ENCODE measurements around the gene MANBA. TPM values are rescaled to one million over a fixed set of nuclear protein-coding genes. Genes with fewer than 3 reads are reported as not detected.
"Not testable (repeated sequence)": the region's sequence is repeated elsewhere in the genome, so short reads cannot be mapped to it uniquely, and the experiment has no call there.

MANBA gene
- total and polyA plus RNA-seq, 7 experiments from 2014 or later: 15.7 to 56.4 (median 26.0) TPM

- Histone ChIP-seq H3K9me3 (ENCODE audit: control insufficient read depth in 2 of 3, low read length in 3 of 3) (peaks cover 0 to 15% (median 0%) of the 10 kb centered on the region in 3 experiments), H3K27ac (ENCODE audit: low read depth, low read length) (no peak overlapping the region), H3K27me3 (ENCODE audit: control insufficient read depth in 2 of 2, insufficient read depth in 2 of 2, low read length in 2 of 2) (no peaks in the 10 kb centered on the region), H3K4me3 (ENCODE audit: low read length) (no peak overlapping the region), H3K4me1 (ENCODE audit: control insufficient read depth in 2 of 2, insufficient read depth in 2 of 2, low read length in 2 of 2) (no peaks in the 10 kb centered on the region), H3K36me3 (ENCODE audit: control insufficient read depth in 2 of 3, insufficient read depth in 3 of 3, low read length in 3 of 3) (peaks cover 0 to 12% (median 0%) of the 10 kb centered on the region in 3 experiments)
- POLR2A ChIA-PET: no interaction called here
- Mint-ChIP-seq H3K27ac (no peak overlapping the region), H3K9me3 (peaks cover 5 to 27% (median 12%) of the 10 kb centered on the region in 11 donors), H3K4me3 (no peak overlapping the region), H3K4me1 (peaks cover 15 to 47% (median 38%) of the 10 kb centered on the region in 7 donors), H3K36me3 (peaks cover 22 to 74% (median 55%) of the 10 kb centered on the region in 5 donors), H3K27me3 (no peaks in the 10 kb centered on the region)
- CTCF ChIA-PET: no interaction called here
- intact Hi-C loops (cut with micrococcal nuclease): no loop called here
- no peak for ATAC-seq
- DNase-seq: no peak
These were observed 27.7 kb downstream of the MANBA start for GRCh38 chr4:102733084-102733483.

- H3K9me3 Mint-ChIP-seq: peaks cover 5 to 26% (median 12%) of the 10 kb centered on the region in 11 donors
- no peaks in the 10 kb centered on the region for H3K27me3 ChIP-seq (ENCODE audit: control insufficient read depth in 2 of 2, insufficient read depth in 2 of 2, low read length in 2 of 2)
- H3K9me3 ChIP-seq (ENCODE audit: control insufficient read depth in 2 of 3, low read length in 3 of 3): peaks cover 0 to 15% (median 0%) of the 10 kb centered on the region in 3 experiments
- POLR2A ChIA-PET: no interaction called here
- H3K27ac Mint-ChIP-seq: no peak overlapping the region
- DNase-seq: no peak
- CTCF ChIA-PET: no interaction called here
- no peak overlapping the region for H3K27ac ChIP-seq (ENCODE audit: low read depth, low read length)
- no peaks in the 10 kb centered on the region for H3K4me1 ChIP-seq (ENCODE audit: control insufficient read depth in 2 of 2, insufficient read depth in 2 of 2, low read length in 2 of 2)
- no peak overlapping the region for H3K4me3 Mint-ChIP-seq
- intact Hi-C loops (cut with micrococcal nuclease): no loop called here
- peaks cover 22 to 75% (median 56%) of the 10 kb centered on the region in 5 donors for H3K36me3 Mint-ChIP-seq
- H3K4me1 Mint-ChIP-seq: peaks cover 15 to 47% (median 38%) of the 10 kb centered on the region in 7 donors
- no peaks in the 10 kb centered on the region for H3K27me3 Mint-ChIP-seq
- H3K4me3 ChIP-seq (ENCODE audit: low read length): no peak overlapping the region
- ATAC-seq: no peak
- H3K36me3 ChIP-seq (ENCODE audit: control insufficient read depth in 2 of 3, insufficient read depth in 3 of 3, low read length in 3 of 3): peaks cover 0 to 12% (median 0%) of the 10 kb centered on the region in 3 experiments
These were observed 28.1 kb downstream of the MANBA start for GRCh38 chr4:102732678-102733077.

GRCh38 chr4:102730968-102731533 is 29.7 kb downstream of the MANBA start:
- ATAC-seq (no peak), DNase-seq (no peak)
- H3K36me3 ChIP-seq (ENCODE audit: control insufficient read depth in 2 of 3, insufficient read depth in 3 of 3, low read length in 3 of 3): peaks cover 0 to 12% (median 0%) of the 10 kb centered on the region in 3 experiments
- intact Hi-C loops (cut with micrococcal nuclease): no loop called here
- no peak overlapping the region for H3K4me3 ChIP-seq (ENCODE audit: low read length)
- Mint-ChIP-seq H3K9me3 (peaks cover 5 to 25% (median 12%) of the 10 kb centered on the region in 11 donors), H3K27me3 (no peaks in the 10 kb centered on the region), H3K4me1 (peaks cover 15 to 37% (median 28%) of the 10 kb centered on the region in 7 donors), H3K4me3 (no peak overlapping the region), H3K36me3 (peaks cover 22 to 71% (median 55%) of the 10 kb centered on the region in 5 donors), H3K27ac (no peak overlapping the region)
- no peaks in the 10 kb centered on the region for H3K27me3 ChIP-seq (ENCODE audit: control insufficient read depth in 2 of 2, insufficient read depth in 2 of 2, low read length in 2 of 2)
- no peaks in the 10 kb centered on the region for H3K4me1 ChIP-seq (ENCODE audit: control insufficient read depth in 2 of 2, insufficient read depth in 2 of 2, low read length in 2 of 2)
- H3K9me3 ChIP-seq (ENCODE audit: control insufficient read depth in 2 of 3, low read length in 3 of 3): peaks cover 0 to 15% (median 0%) of the 10 kb centered on the region in 3 experiments
- ChIA-PET POLR2A (no interaction called here), CTCF (no interaction called here)
- H3K27ac ChIP-seq (ENCODE audit: low read depth, low read length): no peak overlapping the region

- H3K4me3 ChIP-seq (ENCODE audit: low read length); H3K27ac ChIP-seq (ENCODE audit: low read depth, low read length); H3K27me3 ChIP-seq (ENCODE audit: control insufficient read depth in 2 of 2, insufficient read depth in 2 of 2, low read length in 2 of 2); POLR2A ChIA-PET; H3K27me3 Mint-ChIP-seq; intact Hi-C loops (cut with micrococcal nuclease); DNase-seq; CTCF ChIA-PET; H3K4me3 Mint-ChIP-seq; ATAC-seq; H3K4me1 ChIP-seq (ENCODE audit: control insufficient read depth in 2 of 2, insufficient read depth in 2 of 2, low read length in 2 of 2): not testable (repeated sequence)
- Mint-ChIP-seq H3K27ac (peak overlapping the region in 1 of 9 donors; percentile 36), H3K36me3 (peaks cover 25 to 72% (median 60%) of the 10 kb centered on the region in 5 donors), H3K4me1 (peaks cover 8 to 25% (median 17%) of the 10 kb centered on the region in 7 donors), H3K9me3 (peaks cover 5 to 25% (median 12%) of the 10 kb centered on the region in 11 donors)
- H3K36me3 ChIP-seq (ENCODE audit: control insufficient read depth in 2 of 3, insufficient read depth in 3 of 3, low read length in 3 of 3): peaks cover 0 to 12% (median 0%) of the 10 kb centered on the region in 3 experiments
- peaks cover 0 to 15% (median 0%) of the 10 kb centered on the region in 3 experiments for H3K9me3 ChIP-seq (ENCODE audit: control insufficient read depth in 2 of 3, low read length in 3 of 3)
These were observed 31.3 kb downstream of the MANBA start for GRCh38 chr4:102729486-102729885.

GRCh38 chr4:102726919-102727318 is 33.8 kb downstream of the MANBA start:
- H3K4me1 ChIP-seq (ENCODE audit: control insufficient read depth in 2 of 2, insufficient read depth in 2 of 2, low read length in 2 of 2); POLR2A ChIA-PET; H3K4me3 ChIP-seq (ENCODE audit: low read length); H3K4me3 Mint-ChIP-seq; intact Hi-C loops (cut with micrococcal nuclease); H3K27ac Mint-ChIP-seq; DNase-seq; H3K27me3 Mint-ChIP-seq; H3K27ac ChIP-seq (ENCODE audit: low read depth, low read length); H3K27me3 ChIP-seq (ENCODE audit: control insufficient read depth in 2 of 2, insufficient read depth in 2 of 2, low read length in 2 of 2); CTCF ChIA-PET; ATAC-seq: not testable (repeated sequence)
- Histone ChIP-seq H3K36me3 (ENCODE audit: control insufficient read depth in 2 of 3, insufficient read depth in 3 of 3, low read length in 3 of 3) (peaks cover 0 to 15% (median 0%) of the 10 kb centered on the region in 3 experiments), H3K9me3 (ENCODE audit: control insufficient read depth in 2 of 3, low read length in 3 of 3) (peaks cover 0 to 15% (median 0%) of the 10 kb centered on the region in 3 experiments)
- Mint-ChIP-seq H3K36me3 (peaks cover 9 to 58% (median 47%) of the 10 kb centered on the region in 5 donors), H3K9me3 (peaks cover 0 to 16% (median 10%) of the 10 kb centered on the region in 11 donors), H3K4me1 (peaks cover 2 to 15% (median 12%) of the 10 kb centered on the region in 7 donors)

GRCh38 chr4:102726068-102726467 is 34.7 kb downstream of the MANBA start:
- H3K4me1 ChIP-seq (ENCODE audit: control insufficient read depth in 2 of 2, insufficient read depth in 2 of 2, low read length in 2 of 2): no peaks in the 10 kb centered on the region
- peaks cover 0 to 8% (median 0%) of the 10 kb centered on the region in 3 experiments for H3K9me3 ChIP-seq (ENCODE audit: control insufficient read depth in 2 of 3, low read length in 3 of 3)
- DNase-seq: no peak
- H3K36me3 Mint-ChIP-seq: peaks cover 9 to 59% (median 43%) of the 10 kb centered on the region in 5 donors
- ChIA-PET POLR2A (no interaction called here), CTCF (no interaction called here)
- H3K27me3 ChIP-seq (ENCODE audit: control insufficient read depth in 2 of 2, insufficient read depth in 2 of 2, low read length in 2 of 2): no peaks in the 10 kb centered on the region
- H3K4me3 ChIP-seq (ENCODE audit: low read length): no peak overlapping the region
- H3K27me3 Mint-ChIP-seq: no peaks in the 10 kb centered on the region
- no peak for ATAC-seq
- H3K27ac Mint-ChIP-seq: peak overlapping the region in 1 of 9 donors; percentile 42
- intact Hi-C loops (cut with micrococcal nuclease): no loop called here
- H3K36me3 ChIP-seq (ENCODE audit: control insufficient read depth in 2 of 3, insufficient read depth in 3 of 3, low read length in 3 of 3): peaks cover 0 to 15% (median 0%) of the 10 kb centered on the region in 3 experiments
- H3K9me3 Mint-ChIP-seq: peaks cover 0 to 9% (median 6%) of the 10 kb centered on the region in 11 donors
- no peak overlapping the region for H3K27ac ChIP-seq (ENCODE audit: low read depth, low read length)
- no peak overlapping the region for H3K4me3 Mint-ChIP-seq
- H3K4me1 Mint-ChIP-seq: peaks cover 0 to 15% (median 12%) of the 10 kb centered on the region in 7 donors

GRCh38 chr4:102725229-102725628 is 35.5 kb downstream of the MANBA start:
- Histone ChIP-seq H3K4me1 (ENCODE audit: control insufficient read depth in 2 of 2, insufficient read depth in 2 of 2, low read length in 2 of 2) (no peaks in the 10 kb centered on the region), H3K4me3 (ENCODE audit: low read length) (no peak overlapping the region), H3K36me3 (ENCODE audit: control insufficient read depth in 2 of 3, insufficient read depth in 3 of 3, low read length in 3 of 3) (peaks cover 0 to 11% (median 0%) of the 10 kb centered on the region in 3 experiments), H3K27me3 (ENCODE audit: control insufficient read depth in 2 of 2, insufficient read depth in 2 of 2, low read length in 2 of 2) (no peaks in the 10 kb centered on the region), H3K9me3 (ENCODE audit: control insufficient read depth in 2 of 3, low read length in 3 of 3) (peaks cover 0 to 2% (median 0%) of the 10 kb centered on the region in 3 experiments), H3K27ac (ENCODE audit: low read depth, low read length) (no peak overlapping the region)
- H3K9me3 Mint-ChIP-seq: peaks cover 0 to 3% (median 0%) of the 10 kb centered on the region in 11 donors
- H3K36me3 Mint-ChIP-seq: peaks cover 9 to 51% (median 35%) of the 10 kb centered on the region in 5 donors
- ChIA-PET POLR2A (no interaction called here), CTCF (no interaction called here)
- ATAC-seq (no peak), DNase-seq (no peak)
- no peak overlapping the region for H3K27ac Mint-ChIP-seq
- intact Hi-C loops (cut with micrococcal nuclease): no loop called here
- peaks cover 0 to 15% (median 11%) of the 10 kb centered on the region in 7 donors for H3K4me1 Mint-ChIP-seq
- no peaks in the 10 kb centered on the region for H3K27me3 Mint-ChIP-seq
- no peak overlapping the region for H3K4me3 Mint-ChIP-seq

Measured in naive thymus-derived CD4-positive, alpha-beta T cell (primary cell).